Measurements from ENCODE around the gene ZNF784.

GRCh38 chr19:55606471-55606787 lies 17.9 kb downstream of the ZNF784 start:
- TF ChIP-seq ZC3H10 (CRISPR knock-in tag; IDR thresholded peaks at IDR 0.05), result no peak
- TF ChIP-seq, protein P1, sequence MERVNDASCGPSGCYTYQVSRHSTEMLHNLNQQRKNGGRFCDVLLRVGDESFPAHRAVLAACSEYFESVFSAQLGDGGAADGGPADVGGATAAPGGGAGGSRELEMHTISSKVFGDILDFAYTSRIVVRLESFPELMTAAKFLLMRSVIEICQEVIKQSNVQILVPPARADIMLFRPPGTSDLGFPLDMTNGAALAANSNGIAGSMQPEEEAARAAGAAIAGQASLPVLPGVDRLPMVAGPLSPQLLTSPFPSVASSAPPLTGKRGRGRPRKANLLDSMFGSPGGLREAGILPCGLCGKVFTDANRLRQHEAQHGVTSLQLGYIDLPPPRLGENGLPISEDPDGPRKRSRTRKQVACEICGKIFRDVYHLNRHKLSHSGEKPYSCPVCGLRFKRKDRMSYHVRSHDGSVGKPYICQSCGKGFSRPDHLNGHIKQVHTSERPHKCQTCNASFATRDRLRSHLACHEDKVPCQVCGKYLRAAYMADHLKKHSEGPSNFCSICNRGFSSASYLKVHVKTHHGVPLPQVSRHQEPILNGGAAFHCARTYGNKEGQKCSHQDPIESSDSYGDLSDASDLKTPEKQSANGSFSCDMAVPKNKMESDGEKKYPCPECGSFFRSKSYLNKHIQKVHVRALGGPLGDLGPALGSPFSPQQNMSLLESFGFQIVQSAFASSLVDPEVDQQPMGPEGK (CRISPR knock-in tag; IDR thresholded peaks at IDR 0.05; ENCODE audit: borderline replicate concordance), result no peak
- no peak for TF ChIP-seq ZFP30 (CRISPR knock-in tag; IDR thresholded peaks at IDR 0.05)
- no peak for TF ChIP-seq ARNTL (CRISPR knock-in tag; IDR thresholded peaks at IDR 0.05; ENCODE audit: borderline replicate concordance, low read depth)
- TF ChIP-seq TOX (CRISPR knock-in tag; IDR thresholded peaks at IDR 0.05; ENCODE audit: borderline replicate concordance), result no peak
- TF ChIP-seq, protein P2, sequence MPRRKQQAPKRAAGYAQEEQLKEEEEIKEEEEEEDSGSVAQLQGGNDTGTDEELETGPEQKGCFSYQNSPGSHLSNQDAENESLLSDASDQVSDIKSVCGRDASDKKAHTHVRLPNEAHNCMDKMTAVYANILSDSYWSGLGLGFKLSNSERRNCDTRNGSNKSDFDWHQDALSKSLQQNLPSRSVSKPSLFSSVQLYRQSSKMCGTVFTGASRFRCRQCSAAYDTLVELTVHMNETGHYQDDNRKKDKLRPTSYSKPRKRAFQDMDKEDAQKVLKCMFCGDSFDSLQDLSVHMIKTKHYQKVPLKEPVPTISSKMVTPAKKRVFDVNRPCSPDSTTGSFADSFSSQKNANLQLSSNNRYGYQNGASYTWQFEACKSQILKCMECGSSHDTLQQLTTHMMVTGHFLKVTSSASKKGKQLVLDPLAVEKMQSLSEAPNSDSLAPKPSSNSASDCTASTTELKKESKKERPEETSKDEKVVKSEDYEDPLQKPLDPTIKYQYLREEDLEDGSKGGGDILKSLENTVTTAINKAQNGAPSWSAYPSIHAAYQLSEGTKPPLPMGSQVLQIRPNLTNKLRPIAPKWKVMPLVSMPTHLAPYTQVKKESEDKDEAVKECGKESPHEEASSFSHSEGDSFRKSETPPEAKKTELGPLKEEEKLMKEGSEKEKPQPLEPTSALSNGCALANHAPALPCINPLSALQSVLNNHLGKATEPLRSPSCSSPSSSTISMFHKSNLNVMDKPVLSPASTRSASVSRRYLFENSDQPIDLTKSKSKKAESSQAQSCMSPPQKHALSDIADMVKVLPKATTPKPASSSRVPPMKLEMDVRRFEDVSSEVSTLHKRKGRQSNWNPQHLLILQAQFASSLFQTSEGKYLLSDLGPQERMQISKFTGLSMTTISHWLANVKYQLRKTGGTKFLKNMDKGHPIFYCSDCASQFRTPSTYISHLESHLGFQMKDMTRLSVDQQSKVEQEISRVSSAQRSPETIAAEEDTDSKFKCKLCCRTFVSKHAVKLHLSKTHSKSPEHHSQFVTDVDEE (CRISPR knock-in tag; IDR thresholded peaks at IDR 0.05), result no peak
- TF ChIP-seq, protein P3, sequence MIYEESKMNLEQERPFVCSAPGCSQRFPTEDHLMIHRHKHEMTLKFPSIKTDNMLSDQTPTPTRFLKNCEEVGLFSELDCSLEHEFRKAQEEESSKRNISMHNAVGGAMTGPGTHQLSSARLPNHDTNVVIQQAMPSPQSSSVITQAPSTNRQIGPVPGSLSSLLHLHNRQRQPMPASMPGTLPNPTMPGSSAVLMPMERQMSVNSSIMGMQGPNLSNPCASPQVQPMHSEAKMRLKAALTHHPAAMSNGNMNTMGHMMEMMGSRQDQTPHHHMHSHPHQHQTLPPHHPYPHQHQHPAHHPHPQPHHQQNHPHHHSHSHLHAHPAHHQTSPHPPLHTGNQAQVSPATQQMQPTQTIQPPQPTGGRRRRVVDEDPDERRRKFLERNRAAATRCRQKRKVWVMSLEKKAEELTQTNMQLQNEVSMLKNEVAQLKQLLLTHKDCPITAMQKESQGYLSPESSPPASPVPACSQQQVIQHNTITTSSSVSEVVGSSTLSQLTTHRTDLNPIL (CRISPR knock-in tag; IDR thresholded peaks at IDR 0.05; ENCODE audit: low read depth), result no peak
- no peak for TF ChIP-seq PPARA (CRISPR knock-in tag; IDR thresholded peaks at IDR 0.05; ENCODE audit: borderline replicate concordance)
- no peak for TF ChIP-seq ISL1 (CRISPR knock-in tag; IDR thresholded peaks at IDR 0.05)
- TF ChIP-seq, protein P4, sequence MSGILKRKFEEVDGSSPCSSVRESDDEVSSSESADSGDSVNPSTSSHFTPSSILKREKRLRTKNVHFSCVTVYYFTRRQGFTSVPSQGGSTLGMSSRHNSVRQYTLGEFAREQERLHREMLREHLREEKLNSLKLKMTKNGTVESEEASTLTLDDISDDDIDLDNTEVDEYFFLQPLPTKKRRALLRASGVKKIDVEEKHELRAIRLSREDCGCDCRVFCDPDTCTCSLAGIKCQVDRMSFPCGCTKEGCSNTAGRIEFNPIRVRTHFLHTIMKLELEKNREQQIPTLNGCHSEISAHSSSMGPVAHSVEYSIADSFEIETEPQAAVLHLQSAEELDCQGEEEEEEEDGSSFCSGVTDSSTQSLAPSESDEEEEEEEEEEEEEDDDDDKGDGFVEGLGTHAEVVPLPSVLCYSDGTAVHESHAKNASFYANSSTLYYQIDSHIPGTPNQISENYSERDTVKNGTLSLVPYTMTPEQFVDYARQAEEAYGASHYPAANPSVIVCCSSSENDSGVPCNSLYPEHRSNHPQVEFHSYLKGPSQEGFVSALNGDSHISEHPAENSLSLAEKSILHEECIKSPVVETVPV (CRISPR knock-in tag; IDR thresholded peaks at IDR 0.05), result no peak
